Keratinocyte (primary cell): Measurements from ENCODE around the gene NCKAP5. TPM values are rescaled to one million over a fixed set of nuclear protein-coding genes. Genes with fewer than 3 reads are reported as not detected.

Experiments used
- DNase-seq: peaks from one replicate; pipeline ENCODE4 v3.0.0-alpha.2; 2011; ENCODE audit warnings: low read depth, missing footprints, low spot score
- FAIRE-seq: peaks from 2 replicates; lab custom pipeline; 2011; peaks lifted over from hg19 to GRCh38; lab: Jason Lieb, UNC
- H2AFZ ChIP-seq: 2 replicates; pipeline ENCODE4 v1.6.0; 2012; ENCODE audit warnings: low read length, control low read depth, inconsistent platforms; ENCODE audit not compliant: control insufficient read depth
- H3K27ac ChIP-seq: 2 replicates; pipeline ENCODE4 v1.5.1; 2011; ENCODE audit warnings: low read length; ENCODE audit not compliant: control insufficient read depth, insufficient read depth
- H3K27me3 ChIP-seq: 3 replicates; pipeline ENCODE4 v1.6.0; 2011; ENCODE audit warnings: low read length; ENCODE audit not compliant: control insufficient read depth, insufficient read depth; ENCODE audit errors: extremely low read depth
- H3K36me3 ChIP-seq, 2 experiments: 2 replicates in 1 of 2; 3 replicates in 1 of 2; pipeline ENCODE4 v1.5.1; 2011; ENCODE audit warnings: low read length in 2 of 2, mild to moderate bottlenecking in 1 of 2; ENCODE audit not compliant: control insufficient read depth in 2 of 2, insufficient read depth in 2 of 2; ENCODE audit errors: extremely low read depth in 1 of 2
- H3K4me1 ChIP-seq: 3 replicates; pipeline ENCODE4 v1.5.1; 2011; ENCODE audit warnings: low read length; ENCODE audit not compliant: control insufficient read depth, insufficient read depth; ENCODE audit errors: extremely low read depth
- H3K4me2 ChIP-seq: 3 replicates; pipeline ENCODE4 v1.6.0; 2011; ENCODE audit warnings: low read depth, low read length; ENCODE audit not compliant: control insufficient read depth, insufficient read depth; ENCODE audit errors: extremely low read depth
- H3K4me3 ChIP-seq, 3 experiments: fragments of 200-600 bp in 1 of 3; sonication (generic) in 1 of 3; 2 replicates in 2 of 3; 3 replicates in 1 of 3; pipeline ENCODE4 v1.5.1; 2011 to 2016; ENCODE audit warnings: low read length in 3 of 3, mild to moderate bottlenecking in 3 of 3, control low read depth in 2 of 3, inconsistent platforms in 1 of 3, low read depth in 1 of 3, mixed read lengths in 1 of 3, mixed run types in 1 of 3, moderate library complexity in 1 of 3; ENCODE audit not compliant: control insufficient read depth in 2 of 3, insufficient read depth in 2 of 3; ENCODE audit errors: extremely low read depth in 1 of 3
- H3K79me2 ChIP-seq: 2 replicates; pipeline ENCODE4 v1.6.0; 2012; ENCODE audit warnings: low read length; ENCODE audit not compliant: control insufficient read depth, insufficient read depth
- H3K9ac ChIP-seq: 3 replicates; pipeline ENCODE4 v1.6.0; 2011; ENCODE audit warnings: low read length; ENCODE audit not compliant: control insufficient read depth, insufficient read depth; ENCODE audit errors: extremely low read depth
- H3K9me1 ChIP-seq: 3 replicates; pipeline ENCODE4 v1.6.0; 2011; ENCODE audit warnings: low read length; ENCODE audit not compliant: control insufficient read depth, insufficient read depth; ENCODE audit errors: extremely low read depth
- H3K9me3 ChIP-seq: 2 replicates; pipeline ENCODE4 v1.5.1; 2012; ENCODE audit warnings: low read depth, low read length; ENCODE audit not compliant: control insufficient read depth
- H4K20me1 ChIP-seq: 3 replicates; pipeline ENCODE4 v1.6.0; 2011; ENCODE audit warnings: low read length; ENCODE audit not compliant: control insufficient read depth, insufficient read depth; ENCODE audit errors: extremely low read depth
- EZH2 ChIP-seq: IDR thresholded peaks from one replicate; pipeline ENCODE4 v1.6.1; 2012; ENCODE audit warnings: inconsistent platforms, mild to moderate bottlenecking, low read length, moderate library complexity
- dilution Hi-C: fragments of 300-500 bp; cut with MboI; formaldehyde crosslinking; loops from one replicate; pipeline ENCODE4 v1.7.0; 2020; ENCODE audit warnings: low sequenced_read_pairs; ENCODE audit not compliant: extremely low pct_ligation_motif_present
- polyA plus RNA-seq, 5 experiments: library from polyadenylated mRNA; depleted of rRNA in 3 of 5; stranded (reverse) in 3 of 5; stranded (forward) in 1 of 5; unstranded in 1 of 5; fragments of >200 nt; gene quantifications; 1 replicate in 1 of 5; 2 replicates in 3 of 5; 3 replicates in 1 of 5; pipeline versions ENCODE4 v1.2.1 to v1.2.3, GENCODE V29; 2011 to 2012; ENCODE audit warnings: missing spikeins in 2 of 5, low read depth in 1 of 5, low replicate concordance in 1 of 5
- TF ChIP-seq, protein P1 (sequence below), 3 experiments: IDR thresholded peaks in 1 of 3; conservative IDR thresholded peaks in 1 of 3; optimal IDR thresholded peaks in 1 of 3; 2 replicates in 2 of 3; 3 replicates in 1 of 3; pipeline versions ENCODE3 to v1.5.1; 2011; ENCODE audit warnings: low read length in 3 of 3, mild to moderate bottlenecking in 3 of 3, moderate library complexity in 2 of 3, control low read depth in 1 of 3, inconsistent platforms in 1 of 3; ENCODE audit not compliant: insufficient read depth in 2 of 3; ENCODE audit errors: extremely low read depth in 1 of 3

The NCKAP5 gene
- polyA plus RNA-seq, 1 donor (not counting 4 experiments of a cell fraction or from before 2014, with no cell fraction given), result 3.6 TPM

DNA sequence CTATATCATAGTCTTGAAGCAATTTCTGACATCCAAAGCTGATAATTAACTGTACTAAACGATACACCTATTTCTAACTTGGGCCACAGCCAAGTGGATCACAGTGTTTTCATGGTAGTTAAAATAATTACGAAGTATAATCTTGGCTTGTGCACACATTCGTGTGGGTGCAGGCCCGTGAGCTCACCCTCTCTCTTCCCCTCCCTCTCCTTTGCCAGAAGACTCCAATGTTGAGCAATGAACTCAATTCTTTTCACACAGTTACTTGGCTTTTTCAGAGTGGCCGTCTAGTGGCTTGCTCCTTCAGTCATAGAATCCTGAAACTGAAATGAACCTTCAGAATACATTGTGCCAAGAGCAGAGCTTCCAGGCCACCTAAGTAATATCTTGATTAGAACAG lies 178.7 kb downstream of the NCKAP5 start:
- TF ChIP-seq EZH2, result no peak
- TF ChIP-seq, protein P1, sequence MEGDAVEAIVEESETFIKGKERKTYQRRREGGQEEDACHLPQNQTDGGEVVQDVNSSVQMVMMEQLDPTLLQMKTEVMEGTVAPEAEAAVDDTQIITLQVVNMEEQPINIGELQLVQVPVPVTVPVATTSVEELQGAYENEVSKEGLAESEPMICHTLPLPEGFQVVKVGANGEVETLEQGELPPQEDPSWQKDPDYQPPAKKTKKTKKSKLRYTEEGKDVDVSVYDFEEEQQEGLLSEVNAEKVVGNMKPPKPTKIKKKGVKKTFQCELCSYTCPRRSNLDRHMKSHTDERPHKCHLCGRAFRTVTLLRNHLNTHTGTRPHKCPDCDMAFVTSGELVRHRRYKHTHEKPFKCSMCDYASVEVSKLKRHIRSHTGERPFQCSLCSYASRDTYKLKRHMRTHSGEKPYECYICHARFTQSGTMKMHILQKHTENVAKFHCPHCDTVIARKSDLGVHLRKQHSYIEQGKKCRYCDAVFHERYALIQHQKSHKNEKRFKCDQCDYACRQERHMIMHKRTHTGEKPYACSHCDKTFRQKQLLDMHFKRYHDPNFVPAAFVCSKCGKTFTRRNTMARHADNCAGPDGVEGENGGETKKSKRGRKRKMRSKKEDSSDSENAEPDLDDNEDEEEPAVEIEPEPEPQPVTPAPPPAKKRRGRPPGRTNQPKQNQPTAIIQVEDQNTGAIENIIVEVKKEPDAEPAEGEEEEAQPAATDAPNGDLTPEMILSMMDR (optimal IDR thresholded peaks at IDR 0.05 in 1 of 3, IDR thresholded peaks at IDR 0.05 in 1 of 3, conservative IDR thresholded peaks at IDR 0.05 in 1 of 3; ENCODE audit: extremely low read depth in 1 of 3, insufficient read depth in 2 of 3, low read length in 3 of 3), result no peak
- dilution Hi-C loops, result no loop called here
- Histone ChIP-seq H3K9me3 (no peaks in the 10 kb centered on the region), H2AFZ (no peak overlapping the region), H3K4me1 (peaks cover 17% of the 10 kb centered on the region), H3K79me2 (no peaks in the 10 kb centered on the region), H3K27me3 (no peaks in the 10 kb centered on the region), H3K4me2 (peak overlapping the region; percentile 54), H3K9ac (no peak overlapping the region), H3K36me3 (no peaks in the 10 kb centered on the region), H3K4me3 (no peak overlapping the region), H3K27ac (peak overlapping the region; percentile 59), H3K9me1 (no peaks in the 10 kb centered on the region), H4K20me1 (no peaks in the 10 kb centered on the region)
- FAIRE-seq, result peak; percentile 80
- no peak for DNase-seq

DNA sequence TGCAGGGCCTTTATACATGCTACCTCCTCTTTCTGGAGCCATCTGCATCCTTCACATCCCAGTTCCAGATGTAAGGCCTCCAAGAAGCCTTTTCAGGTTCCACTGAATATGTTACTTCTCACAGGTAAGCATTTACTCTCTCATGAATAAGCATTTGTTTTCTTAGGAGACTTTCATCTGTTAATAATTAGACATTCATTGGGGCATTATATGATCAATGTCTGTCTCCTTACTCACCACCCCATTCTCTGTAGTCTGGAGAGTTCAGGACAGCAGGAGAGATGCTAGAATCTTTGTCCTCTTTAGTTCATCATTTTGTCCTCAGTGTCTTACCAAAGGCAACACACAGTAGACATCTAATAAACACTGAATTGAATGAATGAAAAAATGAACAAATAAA lies 185.7 kb downstream of the NCKAP5 start:
- no peaks in the 10 kb centered on the region for H3K27me3 ChIP-seq
- no peak overlapping the region for H3K4me2 ChIP-seq
- no peaks in the 10 kb centered on the region for H3K9me1 ChIP-seq
- no peak overlapping the region for H3K27ac ChIP-seq
- DNase-seq (no peak), FAIRE-seq (no peak)
- no peaks in the 10 kb centered on the region for H3K79me2 ChIP-seq
- no peak overlapping the region for H3K9ac ChIP-seq
- H3K4me3 ChIP-seq, result no peak overlapping the region
- no peaks in the 10 kb centered on the region for H4K20me1 ChIP-seq
- H3K36me3 ChIP-seq, result no peaks in the 10 kb centered on the region
- dilution Hi-C loops, result no loop called here
- H3K9me3 ChIP-seq, result no peaks in the 10 kb centered on the region
- TF ChIP-seq EZH2, result no peak
- TF ChIP-seq, protein P1 (optimal IDR thresholded peaks at IDR 0.05 in 1 of 3, IDR thresholded peaks at IDR 0.05 in 1 of 3, conservative IDR thresholded peaks at IDR 0.05 in 1 of 3; ENCODE audit: extremely low read depth in 1 of 3, insufficient read depth in 2 of 3, low read length in 3 of 3), result no peak
- H2AFZ ChIP-seq, result no peak overlapping the region
- peaks cover 34% of the 10 kb centered on the region for H3K4me1 ChIP-seq
